ENCODE data around the gene RABGGTA.

RABGGTA gene

DNA sequence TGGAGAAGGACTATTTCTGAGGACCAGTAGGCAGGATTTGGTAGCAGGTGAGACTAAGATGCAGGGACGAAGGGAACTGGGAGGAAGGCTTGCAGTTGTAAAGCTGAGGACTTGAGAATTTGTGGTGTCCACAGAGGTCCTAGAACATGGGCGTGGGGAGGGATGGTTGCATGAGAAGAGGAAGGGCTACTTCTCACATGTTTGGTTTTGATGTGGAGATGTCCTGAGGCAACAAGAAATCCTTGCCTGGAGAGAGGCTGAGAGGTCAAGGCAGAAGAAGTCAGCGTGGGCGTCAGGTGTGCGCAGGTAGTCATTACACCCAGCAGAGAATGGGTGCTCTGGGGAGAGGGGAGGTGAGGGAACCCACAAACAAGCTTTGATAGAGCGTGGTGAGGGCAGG is 5.7 kb upstream of the RABGGTA start:
- no peak for DNase-seq (ENCODE audit: low read depth)
- TF ChIP-seq, protein P1, sequence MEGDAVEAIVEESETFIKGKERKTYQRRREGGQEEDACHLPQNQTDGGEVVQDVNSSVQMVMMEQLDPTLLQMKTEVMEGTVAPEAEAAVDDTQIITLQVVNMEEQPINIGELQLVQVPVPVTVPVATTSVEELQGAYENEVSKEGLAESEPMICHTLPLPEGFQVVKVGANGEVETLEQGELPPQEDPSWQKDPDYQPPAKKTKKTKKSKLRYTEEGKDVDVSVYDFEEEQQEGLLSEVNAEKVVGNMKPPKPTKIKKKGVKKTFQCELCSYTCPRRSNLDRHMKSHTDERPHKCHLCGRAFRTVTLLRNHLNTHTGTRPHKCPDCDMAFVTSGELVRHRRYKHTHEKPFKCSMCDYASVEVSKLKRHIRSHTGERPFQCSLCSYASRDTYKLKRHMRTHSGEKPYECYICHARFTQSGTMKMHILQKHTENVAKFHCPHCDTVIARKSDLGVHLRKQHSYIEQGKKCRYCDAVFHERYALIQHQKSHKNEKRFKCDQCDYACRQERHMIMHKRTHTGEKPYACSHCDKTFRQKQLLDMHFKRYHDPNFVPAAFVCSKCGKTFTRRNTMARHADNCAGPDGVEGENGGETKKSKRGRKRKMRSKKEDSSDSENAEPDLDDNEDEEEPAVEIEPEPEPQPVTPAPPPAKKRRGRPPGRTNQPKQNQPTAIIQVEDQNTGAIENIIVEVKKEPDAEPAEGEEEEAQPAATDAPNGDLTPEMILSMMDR (IDR thresholded peaks at IDR 0.05; ENCODE audit: low read depth, low read length, missing control alignments), result no peak
- no peak overlapping the region for H3K4me3 ChIP-seq (ENCODE audit: low read depth, low read length)

DNA sequence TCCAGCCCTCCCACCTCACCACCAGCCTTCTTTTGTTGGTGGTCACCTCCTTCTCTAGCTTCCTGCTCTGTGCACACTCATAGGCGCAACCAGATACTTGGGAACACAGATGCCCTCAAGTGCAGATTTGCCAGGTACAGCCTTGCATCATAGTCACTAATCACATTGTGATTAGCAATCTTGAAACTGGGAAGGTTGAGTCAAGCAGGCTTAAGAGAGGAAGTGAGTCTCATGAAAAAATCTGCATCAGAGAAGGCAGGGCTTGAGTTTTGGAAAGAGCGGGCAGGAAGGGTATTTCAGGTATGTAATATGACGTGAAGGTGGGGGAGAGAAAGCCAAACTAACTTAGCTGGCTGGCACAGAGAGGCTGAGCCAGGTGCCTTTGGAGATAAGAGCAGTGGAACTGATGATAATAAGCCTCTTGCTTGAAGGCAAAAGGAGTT is 2.7 kb upstream of the RABGGTA start:
- TF ChIP-seq, protein P1 (IDR thresholded peaks at IDR 0.05; ENCODE audit: low read depth, low read length, missing control alignments), result no peak
- peak; percentile 85 for DNase-seq (ENCODE audit: low read depth)
- no peak overlapping the region; the same call in none of the 2 replicates for H3K4me3 ChIP-seq (ENCODE audit: low read depth, low read length)

DNA sequence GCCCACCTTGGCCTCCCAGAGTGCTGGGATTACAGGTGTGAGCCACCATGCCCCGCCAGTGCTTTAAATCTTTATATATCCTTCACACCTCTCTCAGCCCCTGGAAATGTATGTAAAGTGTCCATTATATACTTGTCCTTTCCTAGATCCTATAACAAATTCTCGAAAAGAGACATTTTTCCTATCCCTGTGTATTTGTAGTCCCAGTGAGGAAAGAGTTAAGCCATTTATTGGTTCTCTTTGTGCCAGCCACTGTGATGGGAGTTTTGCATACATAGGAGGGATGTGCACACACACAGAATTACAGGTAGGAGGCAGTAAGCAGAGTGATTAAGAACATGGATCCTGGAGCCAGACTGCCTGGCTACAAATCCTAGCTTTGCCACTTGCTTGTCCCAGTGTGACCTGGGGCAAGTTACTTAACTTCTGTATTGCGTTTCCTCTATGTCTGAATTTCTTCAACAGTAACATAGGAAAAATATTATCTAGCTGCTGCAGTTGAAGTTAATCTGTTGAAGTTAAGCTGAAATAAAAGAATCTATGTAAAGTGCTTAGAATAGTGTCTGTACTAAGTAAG is 2.1 kb upstream of the RABGGTA start:
- DNase-seq (ENCODE audit: low read depth), result no peak
- no peak overlapping the region; the same call in 1 of the 2 replicates for H3K4me3 ChIP-seq (ENCODE audit: low read depth, low read length)
- TF ChIP-seq, protein P1 (IDR thresholded peaks at IDR 0.05; ENCODE audit: low read depth, low read length, missing control alignments), result peak; percentile 41

DNA sequence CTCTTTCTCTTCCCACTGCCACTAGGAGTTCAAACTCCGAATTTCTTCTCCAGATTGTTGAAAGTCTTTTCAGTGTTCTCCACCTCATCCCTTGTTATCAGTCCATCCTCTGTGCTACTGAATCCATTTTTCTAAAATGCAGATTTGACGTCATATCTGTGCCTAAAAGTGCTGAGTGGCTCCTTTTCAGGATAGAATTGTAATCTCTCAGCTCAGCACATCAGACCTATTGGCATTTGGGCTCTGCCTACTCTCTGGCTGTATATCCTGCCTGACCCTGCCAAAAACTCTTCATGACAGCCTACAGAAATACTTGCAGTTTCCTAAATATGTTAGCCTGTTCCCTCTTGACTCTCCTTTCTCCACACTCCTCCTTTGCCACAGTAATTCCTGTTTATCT is 1.1 kb upstream of the RABGGTA start:
- TF ChIP-seq, protein P1 (IDR thresholded peaks at IDR 0.05; ENCODE audit: low read depth, low read length, missing control alignments), result no peak
- DNase-seq (ENCODE audit: low read depth), result no peak
- no peak overlapping the region; the same call in 1 of the 2 replicates for H3K4me3 ChIP-seq (ENCODE audit: low read depth, low read length)

DNA sequence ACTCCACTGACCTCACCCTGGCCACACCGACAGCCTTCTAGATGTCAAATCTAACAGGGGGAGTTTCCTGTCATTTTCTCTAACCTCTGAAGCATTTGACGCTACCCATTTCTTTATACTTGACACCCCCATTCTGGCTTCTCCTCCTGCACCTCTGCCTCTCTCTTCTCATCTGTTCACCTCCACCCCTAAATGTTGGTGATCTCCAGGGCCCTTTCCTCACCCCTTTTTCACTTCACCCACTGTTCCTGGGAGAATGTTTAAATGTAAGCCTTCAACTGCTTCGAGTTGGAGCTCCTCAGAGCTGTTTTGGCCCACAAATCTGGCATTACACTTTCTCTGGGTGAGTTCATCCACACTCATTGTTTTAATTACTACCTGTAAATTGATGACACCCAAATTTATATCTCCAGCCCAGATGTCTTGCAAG is 452 bp upstream of the RABGGTA start:
- no peak for DNase-seq (ENCODE audit: low read depth)
- TF ChIP-seq, protein P1 (IDR thresholded peaks at IDR 0.05; ENCODE audit: low read depth, low read length, missing control alignments), result no peak
- H3K4me3 ChIP-seq (ENCODE audit: low read depth, low read length), result peak overlapping the region; percentile 68

DNA sequence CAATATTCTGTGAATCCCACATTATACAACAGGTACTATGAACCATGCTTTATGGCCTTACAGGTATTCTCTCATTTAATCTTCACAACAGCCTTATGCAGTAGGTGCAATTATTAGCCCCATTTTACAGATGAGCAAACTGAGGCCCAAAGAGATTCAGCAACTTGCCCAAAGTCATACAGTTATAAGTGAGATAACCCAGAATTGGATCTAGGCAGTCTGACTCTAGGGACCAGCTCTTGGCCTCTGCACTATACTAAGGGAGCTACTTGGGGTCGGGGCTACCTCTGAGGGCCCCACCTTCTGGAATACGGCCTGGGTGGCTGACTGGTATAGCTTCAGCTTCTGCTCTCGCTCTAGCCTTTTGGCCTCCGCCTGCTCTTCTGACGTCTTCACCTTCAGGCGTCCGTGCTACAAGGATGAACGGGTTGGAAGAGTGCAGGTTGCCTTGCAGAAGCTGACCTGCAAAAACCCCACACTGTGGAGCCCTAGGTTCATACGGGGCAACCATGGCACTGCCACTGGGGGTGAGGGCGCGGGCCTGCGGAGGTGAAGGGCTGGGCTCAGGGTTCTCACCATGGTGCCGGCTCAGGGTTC is 762 bp downstream of the RABGGTA start:
- peak overlapping the region; percentile 68 for H3K4me3 ChIP-seq (ENCODE audit: low read depth, low read length)
- DNase-seq (ENCODE audit: low read depth), result no peak

More for the DNA sequence above, 762 bp downstream of the RABGGTA start:
- TF ChIP-seq, protein P1 (IDR thresholded peaks at IDR 0.05; ENCODE audit: low read depth, low read length, missing control alignments), result no peak

Data from GM12864 (cell line).